ENCODE data around the gene SLC24A4. TPM values are rescaled to one million over a fixed set of nuclear protein-coding genes. Genes with fewer than 3 reads are reported as not detected.
A peak's percentile ranks its signal among the peaks of the same experiment; 100 is the strongest.

The SLC24A4 gene
- total RNA-seq, 3 donors from 2014 or later (not counting 1 experiment from before 2014, with no cell fraction given), result 1.1 to 3.2 (median 2.1) TPM

GRCh38 chr14:92519246-92520101 is 196.5 kb downstream of the SLC24A4 start:
- peaks cover 76 to 95% of the 10 kb centered on the region in 2 donors for H3K4me1 Mint-ChIP-seq
- no peaks in the 10 kb centered on the region for H3K27me3 ChIP-seq (ENCODE audit: control insufficient read depth, insufficient read depth, low read length)
- no peaks in the 10 kb centered on the region for H3K36me3 Mint-ChIP-seq
- H3K4me3 ChIP-seq (ENCODE audit: low read length), result no peak overlapping the region
- no peaks in the 10 kb centered on the region for H3K9me3 ChIP-seq (ENCODE audit: control insufficient read depth, insufficient read depth, low read length)
- H3K4me3 Mint-ChIP-seq, result peak overlapping the region; percentile 85
- intact Hi-C loops (cut with micrococcal nuclease), result loop anchor here (5.0 kb wide), 1 partner anchor 57 kb away; no protein-coding TSS in a partner anchor
- no peak for DNase-seq
- ATAC-seq, result peak; percentile 32 to 55 (median 54)
- H3K27ac Mint-ChIP-seq, result peak overlapping the region; percentile 97 to 98
- 72% methylated on average over 19 of the region's 20 CpGs for WGBS (ENCODE audit: insufficient coverage)
- H3K9me3 Mint-ChIP-seq, result peaks cover 0 to 4% of the 10 kb centered on the region in 2 donors
- H3K4me1 ChIP-seq (ENCODE audit: control insufficient read depth, insufficient read depth, low read length), result peaks cover 96% of the 10 kb centered on the region
- H3K27ac ChIP-seq (ENCODE audit: low read length), result peak overlapping the region; percentile 90
- H3K36me3 ChIP-seq (ENCODE audit: control insufficient read depth, insufficient read depth, low read length), result peaks cover 4% of the 10 kb centered on the region
- no peaks in the 10 kb centered on the region for H3K27me3 Mint-ChIP-seq (ENCODE audit: low read depth in 2 of 2)
- no peak for TF ChIP-seq CTCF (IDR thresholded peaks at IDR 0.05)

GRCh38 chr14:92520102-92521057 is 197.4 kb downstream of the SLC24A4 start:
- peak; percentile 44 to 56 for DNase-seq
- Histone ChIP-seq H3K9me3 (ENCODE audit: control insufficient read depth, insufficient read depth, low read length) (no peaks in the 10 kb centered on the region), H3K4me3 (ENCODE audit: low read length) (no peak overlapping the region), H3K4me1 (ENCODE audit: control insufficient read depth, insufficient read depth, low read length) (peaks cover 96% of the 10 kb centered on the region), H3K36me3 (ENCODE audit: control insufficient read depth, insufficient read depth, low read length) (peaks cover 4% of the 10 kb centered on the region), H3K27ac (ENCODE audit: low read length) (peak overlapping the region; percentile 90), H3K27me3 (ENCODE audit: control insufficient read depth, insufficient read depth, low read length) (no peaks in the 10 kb centered on the region)
- WGBS (ENCODE audit: insufficient coverage), result 72% methylated on average over 17 of the region's 17 CpGs
- Mint-ChIP-seq H3K9me3 (peaks cover 0 to 4% of the 10 kb centered on the region in 2 donors), H3K4me1 (peaks cover 82 to 98% of the 10 kb centered on the region in 2 donors), H3K4me3 (peak overlapping the region; percentile 85), H3K27ac (peak overlapping the region; percentile 97 to 98), H3K27me3 (ENCODE audit: low read depth in 2 of 2) (no peaks in the 10 kb centered on the region), H3K36me3 (no peaks in the 10 kb centered on the region)
- TF ChIP-seq CTCF (IDR thresholded peaks at IDR 0.05), result no peak
- peak; percentile 69 to 89 (median 88) for ATAC-seq
- intact Hi-C loops (cut with micrococcal nuclease), result no loop called here

- Mint-ChIP-seq H3K27me3 (ENCODE audit: low read depth in 2 of 2) (no peaks in the 10 kb centered on the region), H3K9me3 (peaks cover 0 to 4% of the 10 kb centered on the region in 2 donors), H3K36me3 (no peaks in the 10 kb centered on the region), H3K27ac (peak overlapping the region; percentile 97 to 98), H3K4me1 (peaks cover 77 to 97% of the 10 kb centered on the region in 2 donors), H3K4me3 (peak overlapping the region; percentile 3)
- DNase-seq, result no peak
- Histone ChIP-seq H3K27me3 (ENCODE audit: control insufficient read depth, insufficient read depth, low read length) (no peaks in the 10 kb centered on the region), H3K36me3 (ENCODE audit: control insufficient read depth, insufficient read depth, low read length) (peaks cover 4% of the 10 kb centered on the region), H3K4me1 (ENCODE audit: control insufficient read depth, insufficient read depth, low read length) (peaks cover 96% of the 10 kb centered on the region), H3K27ac (ENCODE audit: low read length) (peak overlapping the region; percentile 90), H3K4me3 (ENCODE audit: low read length) (no peak overlapping the region), H3K9me3 (ENCODE audit: control insufficient read depth, insufficient read depth, low read length) (no peaks in the 10 kb centered on the region)
- WGBS (ENCODE audit: insufficient coverage), result 91% methylated on average over 2 of the region's 2 CpGs
- no peak for TF ChIP-seq CTCF (IDR thresholded peaks at IDR 0.05)
- intact Hi-C loops (cut with micrococcal nuclease), result no loop called here
- no peak for ATAC-seq
These were observed 198.1 kb downstream of the SLC24A4 start for GRCh38 chr14:92521058-92521415.
